ENCODE data around the gene ST7. TPM values are rescaled to one million over a fixed set of nuclear protein-coding genes. Genes with fewer than 3 reads are reported as not detected.
"Not testable (repeated sequence)": the region's sequence is repeated elsewhere in the genome, so short reads cannot be mapped to it uniquely, and the experiment has no call there.

ST7 gene
- total RNA-seq, 2 experiments from 2014 or later = 5.9 to 9.2 TPM

DNA sequence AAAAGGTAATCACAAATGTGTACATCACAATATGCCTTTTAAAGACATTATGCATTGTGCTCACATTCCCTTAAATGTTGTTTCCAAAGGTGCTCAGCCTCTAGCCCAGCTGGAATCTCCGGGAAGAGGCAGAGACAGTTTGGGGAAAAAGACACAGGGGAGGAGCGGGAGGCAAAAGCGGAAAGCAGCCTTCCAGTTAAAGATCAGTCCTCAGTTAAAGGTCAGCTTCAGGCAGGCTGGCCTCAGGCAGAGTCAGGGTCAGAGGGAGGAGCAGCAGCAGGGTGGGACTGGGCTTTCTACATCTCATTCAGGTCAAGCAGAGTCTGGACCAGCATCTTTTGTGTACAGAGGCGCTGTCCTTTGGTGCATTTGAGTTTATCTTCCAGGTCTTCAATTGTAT lies 18.6 kb downstream of the ST7 start:
- DNase-seq = no peak
- Mint-ChIP-seq H3K36me3 (ENCODE audit: low read depth) (peaks cover 2% of the 10 kb centered on the region), H3K4me3 (no peak overlapping the region), H3K27me3 (no peaks in the 10 kb centered on the region), H3K9me3 (no peaks in the 10 kb centered on the region), H3K4me1 (ENCODE audit: low read depth) (peaks cover 10% of the 10 kb centered on the region), H3K27ac (no peak overlapping the region)
- intact Hi-C loops (cut with micrococcal nuclease) = no loop called here
- POLR2A ChIA-PET = interaction anchor here (1.5 kb wide), 1 partner anchor 18 kb away, joined by 3 read pairs; the partner anchor contains the start of gene ST7
- TF ChIP-seq, protein P1, sequence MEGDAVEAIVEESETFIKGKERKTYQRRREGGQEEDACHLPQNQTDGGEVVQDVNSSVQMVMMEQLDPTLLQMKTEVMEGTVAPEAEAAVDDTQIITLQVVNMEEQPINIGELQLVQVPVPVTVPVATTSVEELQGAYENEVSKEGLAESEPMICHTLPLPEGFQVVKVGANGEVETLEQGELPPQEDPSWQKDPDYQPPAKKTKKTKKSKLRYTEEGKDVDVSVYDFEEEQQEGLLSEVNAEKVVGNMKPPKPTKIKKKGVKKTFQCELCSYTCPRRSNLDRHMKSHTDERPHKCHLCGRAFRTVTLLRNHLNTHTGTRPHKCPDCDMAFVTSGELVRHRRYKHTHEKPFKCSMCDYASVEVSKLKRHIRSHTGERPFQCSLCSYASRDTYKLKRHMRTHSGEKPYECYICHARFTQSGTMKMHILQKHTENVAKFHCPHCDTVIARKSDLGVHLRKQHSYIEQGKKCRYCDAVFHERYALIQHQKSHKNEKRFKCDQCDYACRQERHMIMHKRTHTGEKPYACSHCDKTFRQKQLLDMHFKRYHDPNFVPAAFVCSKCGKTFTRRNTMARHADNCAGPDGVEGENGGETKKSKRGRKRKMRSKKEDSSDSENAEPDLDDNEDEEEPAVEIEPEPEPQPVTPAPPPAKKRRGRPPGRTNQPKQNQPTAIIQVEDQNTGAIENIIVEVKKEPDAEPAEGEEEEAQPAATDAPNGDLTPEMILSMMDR (IDR thresholded peaks at IDR 0.05) = no peak
- ATAC-seq = no peak
- CTCF ChIA-PET = interaction anchor here (0.7 to 2.8 kb wide), 9 partner anchors 13 to 818 kb away, joined by 3 to 18 read pairs (median 4); no protein-coding TSS in a partner anchor

DNA sequence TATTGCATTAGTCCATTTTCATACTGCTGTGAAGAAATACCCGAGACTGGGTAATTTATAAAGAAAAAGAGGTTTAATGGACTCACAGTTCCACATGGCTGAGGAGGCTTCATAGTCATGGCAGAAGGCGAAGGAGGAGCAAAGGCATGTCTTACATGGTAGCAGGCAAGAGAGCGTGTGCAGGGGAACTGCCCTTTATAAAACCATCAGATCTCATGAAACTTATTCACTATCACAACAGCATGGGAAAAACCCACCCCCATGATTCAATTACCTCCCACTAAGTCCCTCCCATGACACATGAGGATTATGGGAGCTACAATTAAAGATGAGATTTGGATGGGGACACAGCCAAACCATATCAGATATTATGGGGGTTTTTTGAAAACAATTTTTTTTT lies 21.7 kb downstream of the ST7 start:
- H3K9me3 Mint-ChIP-seq; DNase-seq; H3K27ac Mint-ChIP-seq; ATAC-seq; intact Hi-C loops (cut with micrococcal nuclease); H3K27me3 Mint-ChIP-seq; H3K36me3 Mint-ChIP-seq (ENCODE audit: low read depth); POLR2A ChIA-PET; H3K4me1 Mint-ChIP-seq (ENCODE audit: low read depth); H3K4me3 Mint-ChIP-seq: not testable (repeated sequence)
- CTCF ChIA-PET = interaction anchor here (1.7 kb wide), 1 partner anchor 10 kb away, joined by 6 read pairs; no protein-coding TSS in a partner anchor

DNA sequence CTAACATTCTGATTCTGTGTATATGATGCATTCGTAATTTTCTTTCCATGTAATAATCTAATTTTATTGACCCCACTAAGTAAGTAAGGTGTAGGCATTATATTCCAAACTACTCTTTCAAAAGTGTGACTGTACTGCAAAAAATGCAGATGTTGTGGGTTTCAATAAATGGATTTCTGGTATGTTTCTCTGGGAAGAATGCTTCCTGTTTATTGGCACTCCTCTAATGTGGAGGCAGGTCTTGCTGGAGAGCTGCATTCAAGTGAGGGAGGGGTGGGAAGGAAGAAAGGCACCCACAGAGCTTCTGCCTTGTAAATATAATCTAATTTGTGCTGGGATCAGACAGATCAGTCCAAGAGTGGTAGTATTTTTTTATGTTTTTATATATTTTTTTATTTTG lies 23.9 kb downstream of the ST7 start:
- intact Hi-C loops (cut with micrococcal nuclease) = no loop called here
- no peak overlapping the region for H3K27ac Mint-ChIP-seq
- TF ChIP-seq, protein P1 (IDR thresholded peaks at IDR 0.05) = no peak
- H3K4me3 Mint-ChIP-seq = no peak overlapping the region
- H3K4me1 Mint-ChIP-seq (ENCODE audit: low read depth) = no peaks in the 10 kb centered on the region
- ChIA-PET CTCF (interaction anchor here (1.4 to 1.5 kb wide), 2 partner anchors 13 to 150 kb away, joined by 4 read pairs; no protein-coding TSS in a partner anchor), POLR2A (no interaction called here)
- ATAC-seq = no peak
- H3K27me3 Mint-ChIP-seq = no peaks in the 10 kb centered on the region
- H3K36me3 Mint-ChIP-seq (ENCODE audit: low read depth) = peaks cover 2% of the 10 kb centered on the region
- DNase-seq = no peak
- no peaks in the 10 kb centered on the region for H3K9me3 Mint-ChIP-seq

DNA sequence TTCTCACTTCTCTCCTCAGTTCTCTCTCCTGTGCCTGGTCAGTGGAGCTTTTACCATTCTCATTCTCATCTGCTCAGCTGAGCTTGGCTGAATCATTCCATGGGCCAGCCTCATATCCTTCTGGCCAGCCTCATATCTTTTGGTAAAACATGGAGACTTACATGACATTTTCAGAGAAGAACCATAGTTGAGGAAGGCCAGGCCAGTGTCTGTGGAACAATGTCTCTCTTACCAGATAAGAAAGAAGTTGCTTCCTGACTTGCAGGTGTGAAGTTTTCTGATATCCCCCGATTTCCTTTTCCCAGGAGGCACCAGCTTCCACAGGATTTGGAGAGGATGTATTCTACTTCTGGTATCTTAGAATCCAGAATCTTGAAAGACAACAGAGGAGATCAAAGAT lies 24.7 kb downstream of the ST7 start:
- TF ChIP-seq, protein P1 (IDR thresholded peaks at IDR 0.05) = no peak
- Mint-ChIP-seq H3K27me3 (no peaks in the 10 kb centered on the region), H3K36me3 (ENCODE audit: low read depth) (peaks cover 2% of the 10 kb centered on the region), H3K4me1 (ENCODE audit: low read depth) (no peaks in the 10 kb centered on the region), H3K27ac (no peak overlapping the region), H3K9me3 (no peaks in the 10 kb centered on the region), H3K4me3 (no peak overlapping the region)
- DNase-seq = no peak
- no peak for ATAC-seq
- POLR2A ChIA-PET = no interaction called here
- CTCF ChIA-PET = interaction anchor here (1.4 to 1.5 kb wide), 2 partner anchors 12 to 149 kb away, joined by 4 read pairs; no protein-coding TSS in a partner anchor
- intact Hi-C loops (cut with micrococcal nuclease) = no loop called here

DNA sequence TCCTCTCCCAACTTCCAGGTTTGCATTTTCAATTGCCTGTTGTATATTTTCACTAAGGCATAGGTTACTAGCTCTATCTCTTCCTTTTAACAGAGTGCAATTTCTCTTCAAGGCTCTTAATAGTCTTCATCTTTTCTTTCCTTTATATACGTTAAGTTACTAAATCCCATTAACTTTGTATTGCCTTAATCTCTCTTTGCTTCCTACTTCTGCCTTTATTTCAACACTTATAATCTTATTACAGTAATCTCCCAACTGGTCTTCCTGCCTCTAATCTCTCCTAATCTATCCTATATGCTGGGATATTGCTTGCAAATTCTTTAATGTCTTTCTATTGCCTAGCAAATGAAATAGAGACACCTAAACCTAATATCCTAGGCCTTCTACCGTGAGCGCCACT lies 26.1 kb downstream of the ST7 start:
- TF ChIP-seq, protein P1 (IDR thresholded peaks at IDR 0.05) = no peak
- CTCF ChIA-PET = no interaction called here
- POLR2A ChIA-PET = no interaction called here
- DNase-seq (no peak), ATAC-seq (no peak)
- H3K4me3 Mint-ChIP-seq = no peak overlapping the region
- H3K36me3 Mint-ChIP-seq (ENCODE audit: low read depth) = peaks cover 2% of the 10 kb centered on the region
- H3K9me3 Mint-ChIP-seq = no peaks in the 10 kb centered on the region
- intact Hi-C loops (cut with micrococcal nuclease) = no loop called here
- no peaks in the 10 kb centered on the region for H3K4me1 Mint-ChIP-seq (ENCODE audit: low read depth)
- no peak overlapping the region for H3K27ac Mint-ChIP-seq
- H3K27me3 Mint-ChIP-seq = no peaks in the 10 kb centered on the region

DNA sequence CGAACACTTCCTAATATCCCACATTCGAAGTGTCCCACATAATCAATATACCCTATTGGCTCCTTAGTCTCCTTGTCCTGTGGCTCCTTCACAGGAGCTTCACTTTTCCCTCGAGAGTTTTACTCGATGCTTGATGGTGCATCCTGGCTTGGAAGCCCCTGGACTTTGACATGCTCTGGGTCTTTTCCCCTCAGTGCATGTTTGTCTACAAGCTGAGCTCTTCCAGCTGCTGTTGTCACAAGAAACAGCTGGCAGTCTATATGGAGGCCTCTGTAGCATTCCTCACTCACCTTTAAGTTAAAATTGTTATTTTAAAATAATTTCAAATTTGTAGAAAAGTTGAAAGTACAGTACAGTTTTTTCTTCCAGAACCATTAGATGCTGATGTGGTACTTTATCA lies 27.1 kb downstream of the ST7 start:
- ChIA-PET POLR2A (no interaction called here), CTCF (no interaction called here)
- no peak for DNase-seq
- Mint-ChIP-seq H3K4me1 (ENCODE audit: low read depth) (peaks cover 2% of the 10 kb centered on the region), H3K27me3 (no peaks in the 10 kb centered on the region), H3K36me3 (ENCODE audit: low read depth) (no peaks in the 10 kb centered on the region), H3K4me3 (no peak overlapping the region), H3K9me3 (no peaks in the 10 kb centered on the region), H3K27ac (no peak overlapping the region)
- TF ChIP-seq, protein P1 (IDR thresholded peaks at IDR 0.05) = no peak
- intact Hi-C loops (cut with micrococcal nuclease) = no loop called here
- ATAC-seq = no peak
